GM23338 (cell line): Measurements from ENCODE around the gene FARSA. TPM values are rescaled to one million over a fixed set of nuclear protein-coding genes. Genes with fewer than 3 reads are reported as not detected.

Experiments
- ATAC-seq: fragments of 200-7000 bp; cut with Tn5 transposase; 3 replicates; pipeline ENCODE4 v1.9.1; 2020
- DNase-seq: peaks from one replicate; pipeline ENCODE4 v3.0.0-alpha.2; 2015; ENCODE audit warnings: low spot score
- H2AFZ ChIP-seq: fragments of 200-600 bp; sonication (generic); 2 replicates; pipeline ENCODE4 v1.8.0; 2016; ENCODE audit warnings: antibody characterized with exemption, mild to moderate bottlenecking, moderate library complexity
- H3F3A ChIP-seq: fragments of 200-600 bp; sonication (generic); replicated peaks from 2 replicates; pipeline ENCODE4 v1.8.0; 2017; ENCODE audit warnings: antibody characterized with exemption, mixed run types, low read depth
- H3K27ac ChIP-seq: fragments of 200-600 bp; sonication (generic); 2 replicates; pipeline ENCODE4 v1.6.1; 2016; ENCODE audit warnings: low read depth
- H3K27me3 ChIP-seq: fragments of 200-600 bp; sonication (generic); 2 replicates; pipeline ENCODE4 v1.8.0; 2016; ENCODE audit warnings: mild to moderate bottlenecking, mixed run types, moderate library complexity; ENCODE audit not compliant: insufficient read depth
- H3K36me3 ChIP-seq: fragments of 200-600 bp; sonication (generic); 2 replicates; pipeline ENCODE4 v1.8.0; 2016; ENCODE audit warnings: mild to moderate bottlenecking; ENCODE audit not compliant: insufficient read depth
- H3K4me1 ChIP-seq: fragments of 200-600 bp; sonication (generic); 2 replicates; pipeline ENCODE4 v1.8.0; 2016; ENCODE audit warnings: mild to moderate bottlenecking, moderate library complexity; ENCODE audit not compliant: insufficient read depth
- H3K4me2 ChIP-seq: fragments of 200-600 bp; sonication (generic); 2 replicates; pipeline ENCODE4 v1.7.1; 2017; ENCODE audit warnings: mixed run types
- H3K4me3 ChIP-seq: fragments of 200-600 bp; sonication (generic); 2 replicates; pipeline ENCODE4 v1.6.1; 2016; ENCODE audit warnings: mixed run types
- H3K79me2 ChIP-seq: fragments of 200-600 bp; sonication (generic); replicated peaks from 2 replicates; pipeline ENCODE4 v1.8.0; 2017; ENCODE audit warnings: mild to moderate bottlenecking; ENCODE audit not compliant: insufficient read depth
- H3K9me2 ChIP-seq: fragments of 200-600 bp; sonication (generic); 2 replicates; pipeline ENCODE4 v1.8.0; 2017; ENCODE audit not compliant: insufficient read depth
- H4K20me1 ChIP-seq: fragments of 200-600 bp; sonication (generic); replicated peaks from 2 replicates; pipeline ENCODE4 v1.8.0; 2017; ENCODE audit warnings: mild to moderate bottlenecking; ENCODE audit not compliant: insufficient read depth
- H3K27ac Mint-ChIP-seq: 2 replicates; pipeline ENCODE4 v1.8.0; 2020; ENCODE audit warnings: inconsistent platforms, mild to moderate bottlenecking, moderate library complexity, mixed read lengths
- H3K27me3 Mint-ChIP-seq: 3 replicates; pipeline ENCODE4 v1.8.0; 2022; ENCODE audit warnings: low read depth, mild to moderate bottlenecking, moderate library complexity, mixed read lengths, inconsistent platforms; ENCODE audit not compliant: insufficient read depth, poor library complexity
- H3K36me3 Mint-ChIP-seq: 3 replicates; pipeline ENCODE4 v1.8.0; 2021; ENCODE audit warnings: low read depth, mild to moderate bottlenecking, inconsistent platforms, moderate library complexity, mixed read lengths
- H3K4me1 Mint-ChIP-seq: 3 replicates; pipeline ENCODE4 v1.8.0; 2020; ENCODE audit warnings: mild to moderate bottlenecking, inconsistent platforms, mixed read lengths
- H3K4me3 Mint-ChIP-seq: 3 replicates; pipeline ENCODE4 v1.8.0; 2021; ENCODE audit warnings: moderate library complexity, mild to moderate bottlenecking, inconsistent platforms, mixed read lengths
- H3K9me3 Mint-ChIP-seq: 3 replicates; pipeline ENCODE4 v1.8.0; 2020; ENCODE audit warnings: moderate library complexity, mild to moderate bottlenecking, inconsistent platforms, mixed read lengths
- CREB1 ChIP-seq: fragments of 250-450 bp; sonication (Bioruptor Pico); IDR thresholded peaks from 2 replicates; pipeline ENCODE4 v1.5.0; 2020; ENCODE audit warnings: low read depth, mild to moderate bottlenecking, moderate library complexity
- CTCF ChIP-seq, 2 experiments: fragments of 200-600 bp in 1 of 2; sonication (generic) in 1 of 2; conservative IDR thresholded peaks; 2 replicates each; pipeline versions ENCODE4 v1.5.1 to v1.6.1; 2016 to 2017; ENCODE audit warnings: antibody characterized with exemption in 2 of 2, low read depth in 2 of 2, mild to moderate bottlenecking in 2 of 2, moderate library complexity in 1 of 2
- ETS1 ChIP-seq: IDR thresholded peaks from 2 replicates; pipeline ENCODE4 v1.6.1; 2016; ENCODE audit warnings: antibody characterized with exemption
- EZH2 ChIP-seq: fragments of 200-600 bp; sonication (generic); IDR thresholded peaks from one replicate; pipeline ENCODE4 v1.8.0; 2017; ENCODE audit warnings: antibody characterized with exemption, mild to moderate bottlenecking, low read depth; ENCODE audit not compliant: unreplicated experiment
- EZH2phosphoT487 ChIP-seq: fragments of 200-600 bp; sonication (generic); IDR thresholded peaks from one replicate; pipeline ENCODE4 v1.8.1; 2018; ENCODE audit warnings: antibody characterized with exemption; ENCODE audit not compliant: unreplicated experiment
- JUNB ChIP-seq: IDR thresholded peaks from one replicate; pipeline ENCODE4 v1.6.1; 2016; ENCODE audit warnings: antibody characterized with exemption; ENCODE audit not compliant: unreplicated experiment
- NANOG ChIP-seq: IDR thresholded peaks from 2 replicates; pipeline ENCODE4 v1.6.1; 2016; ENCODE audit warnings: antibody characterized with exemption, borderline replicate concordance
- POLR2AphosphoS5 ChIP-seq: IDR thresholded peaks from 2 replicates; pipeline ENCODE4 v1.6.1; 2016; ENCODE audit warnings: antibody characterized with exemption, low read depth
- REST ChIP-seq: IDR thresholded peaks from one replicate; pipeline ENCODE4 v1.6.1; 2018; ENCODE audit warnings: antibody characterized with exemption; ENCODE audit not compliant: unreplicated experiment
- STAT1 ChIP-seq: IDR thresholded peaks from one replicate; pipeline ENCODE4 v1.6.1; 2016; ENCODE audit warnings: antibody characterized with exemption; ENCODE audit not compliant: unreplicated experiment
- ZNF114 ChIP-seq: fragments of 250-450 bp; sonication (Bioruptor Pico); IDR thresholded peaks from 2 replicates; pipeline ENCODE4 v1.5.0; 2020; ENCODE audit warnings: mild to moderate bottlenecking, moderate library complexity
- polyA plus RNA-seq: library from polyadenylated mRNA; unstranded; fragments of >200 nt; fragmentation: Nextera tagmentation; extraction: Ambion mirVana; gene quantifications from 2 replicates; pipeline ENCODE4 v1.2.1, GENCODE V29; 2016
- total RNA-seq: library from RNA; depleted of rRNA; stranded (reverse); fragments of >200 nt; shearing (Covaris generic); gene quantifications from 2 replicates; pipeline ENCODE4 v1.2.3, GENCODE V29; 2014

Gene FARSA
- total and polyA plus RNA-seq, 2 experiments from 2014 or later = 74.7 to 86.4 TPM

GRCh38 chr19:12938779-12939601, 5.5 kb upstream of the FARSA start:
- Histone ChIP-seq H3K36me3 (peaks cover 48% of the 10 kb centered on the region), H3K4me2 (peak overlapping the region; percentile 96), H4K20me1 (peaks cover 33% of the 10 kb centered on the region), H3F3A (peaks cover 62% of the 10 kb centered on the region), H2AFZ (no peak overlapping the region), H3K4me3 (peak overlapping the region; percentile 99), H3K79me2 (peaks cover 32% of the 10 kb centered on the region), H3K9me2 (no peaks in the 10 kb centered on the region), H3K27me3 (no peaks in the 10 kb centered on the region), H3K4me1 (peaks cover 22% of the 10 kb centered on the region), H3K27ac (peak overlapping the region; percentile 66)
- H3K27me3 Mint-ChIP-seq = peaks cover 16% of the 10 kb centered on the region
- peak overlapping the region; percentile 99 for H3K4me3 Mint-ChIP-seq
- peaks cover 30% of the 10 kb centered on the region for H3K4me1 Mint-ChIP-seq
- H3K9me3 Mint-ChIP-seq = no peaks in the 10 kb centered on the region
- peak overlapping the region; percentile 80 for H3K27ac Mint-ChIP-seq
- H3K36me3 Mint-ChIP-seq = peaks cover 57% of the 10 kb centered on the region
- no peak for DNase-seq
- TF ChIP-seq CTCF (conservative IDR thresholded peaks at IDR 0.05; ENCODE audit: low read depth in 2 of 2) = 0 out of 4 replicates have a peak, but pooled peaks of 1 of the 2 experiments have one; percentile 16
- no peak for TF ChIP-seq ZNF114
- ATAC-seq = peak; percentile 6

- Mint-ChIP-seq H3K27me3 (peaks cover 16% of the 10 kb centered on the region), H3K9me3 (no peaks in the 10 kb centered on the region), H3K4me3 (peak within 1 kb of the TSS; percentile 99), H3K4me1 (peaks cover 34% of the 10 kb centered on the region), H3K36me3 (peaks cover 48% of the 10 kb centered on the region), H3K27ac (peak within 1 kb of the TSS; percentile 95)
- peak within 1 kb of the TSS; percentile 96 for H3K4me2 ChIP-seq
- peaks cover 33% of the 10 kb centered on the region for H4K20me1 ChIP-seq
- TF ChIP-seq ETS1 (0 out of 2 replicates have a peak, but pooled peaks have one; percentile 24), REST (no peak), ZNF114 (no peak), STAT1 (no peak), EZH2phosphoT487 (no peak), CTCF (conservative IDR thresholded peaks at IDR 0.05; ENCODE audit: low read depth in 2 of 2) (no peak), JUNB (no peak), POLR2AphosphoS5 (peak; percentile 96), CREB1 (CRISPR knock-in tag) (peak; percentile 65), NANOG (peak; percentile 23; the same call in 1 of the 2 replicates), EZH2 (no peak)
- DNase-seq (peak; percentile 99), ATAC-seq (peak; percentile 88)
- H3K4me1 ChIP-seq = peaks cover 22% of the 10 kb centered on the region
- no peaks in the 10 kb centered on the region for H3K27me3 ChIP-seq
- peak within 1 kb of the TSS; percentile 99 for H3K4me3 ChIP-seq
- H3K27ac ChIP-seq = peak within 1 kb of the TSS; percentile 94
- H3F3A ChIP-seq = peaks cover 56% of the 10 kb centered on the region
- H3K36me3 ChIP-seq = peaks cover 41% of the 10 kb centered on the region
- peaks cover 36% of the 10 kb centered on the region for H3K79me2 ChIP-seq
- H3K9me2 ChIP-seq = no peaks in the 10 kb centered on the region
- H2AFZ ChIP-seq = no peak within 1 kb of the TSS; the same call in 1 of the 2 replicates
Observed at GRCh38 chr19:12937927-12938778, 4.6 kb upstream of the FARSA start, which contains the start of gene CALR. TSS of gene CALR (plus strand) at chr19:12938609. CDS start at chr19:12938680, 71 bp downstream.
